ENCODE data around the gene HDAC5.
A peak's percentile ranks its signal among the peaks of the same experiment; 100 is the strongest.
"Not testable (repeated sequence)": the region's sequence is repeated elsewhere in the genome, so short reads cannot be mapped to it uniquely, and the experiment has no call there.

Gene HDAC5

DNA sequence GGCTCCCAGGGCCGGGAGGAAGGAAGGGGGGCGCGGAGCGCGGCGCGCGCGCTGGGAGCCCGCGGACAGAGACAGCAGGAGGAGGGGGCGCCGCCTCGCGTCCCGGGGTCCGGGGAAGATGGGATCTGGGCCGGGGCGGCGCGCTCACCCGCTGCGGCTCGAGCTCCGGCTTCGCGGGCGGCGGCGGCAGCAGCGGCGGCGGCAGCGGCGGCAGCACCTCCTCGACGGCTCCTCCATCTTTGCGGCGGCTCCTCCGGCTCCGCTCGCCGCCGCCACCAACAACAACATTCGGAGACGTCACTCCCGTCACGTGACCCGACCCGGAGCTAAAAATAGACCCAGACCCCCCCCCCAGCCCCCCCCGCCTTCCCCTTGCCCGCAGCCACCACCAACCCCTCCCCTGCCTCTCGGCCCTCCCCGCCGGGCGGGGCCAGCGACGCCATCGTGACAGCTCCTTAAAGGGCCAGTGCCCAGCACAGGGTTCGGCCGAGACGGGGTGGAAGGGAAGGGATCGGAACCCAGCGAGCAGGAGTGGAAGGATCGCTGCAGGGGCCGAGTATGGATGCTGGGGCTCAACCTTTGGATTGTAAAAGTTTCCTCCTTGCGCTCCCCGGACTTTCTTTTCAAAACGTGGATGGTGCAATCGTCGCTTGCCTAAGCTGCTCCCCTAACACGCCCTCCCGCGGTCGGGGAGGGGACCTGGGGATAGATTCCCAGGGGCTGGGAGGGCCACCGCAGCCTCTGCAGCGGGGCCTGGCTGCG is at the start of gene HDAC5:
TSS of gene HDAC5 (minus strand) at position 286 of the 762 bp plus-strand sequence. CDS start 6,126 bp downstream, outside the sequence.
- DNase-seq (ENCODE audit: low read depth in 4 of 4, low spot score in 1 of 4): peak; percentile 87 to 94 (median 90)

DNA sequence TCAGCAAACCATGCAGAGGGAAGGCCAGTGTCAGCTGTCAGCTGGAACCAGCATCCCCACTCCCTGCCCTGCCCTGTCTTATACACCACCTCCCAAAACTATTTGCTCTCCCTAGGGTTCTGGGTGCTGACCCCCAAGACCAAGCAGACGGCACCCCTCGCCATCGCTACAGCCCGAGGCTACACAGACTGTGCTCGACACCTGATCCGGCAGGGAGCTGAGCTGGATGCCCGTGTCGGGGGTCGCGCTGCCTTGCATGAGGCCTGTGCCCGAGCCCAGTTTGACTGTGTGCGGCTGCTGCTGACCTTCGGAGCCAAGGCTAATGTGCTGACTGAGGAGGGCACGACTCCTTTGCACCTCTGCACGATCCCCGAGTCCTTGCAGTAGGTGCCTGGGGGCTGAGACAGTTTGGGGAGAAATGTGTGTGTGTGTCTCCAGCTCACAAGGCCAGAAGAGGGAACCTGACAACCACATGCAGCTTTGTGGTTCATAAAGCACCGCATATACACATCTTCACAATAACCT is 48.6 kb upstream of the HDAC5 start:
- no peak for DNase-seq (ENCODE audit: low read depth in 4 of 4, low spot score in 1 of 4)

DNA sequence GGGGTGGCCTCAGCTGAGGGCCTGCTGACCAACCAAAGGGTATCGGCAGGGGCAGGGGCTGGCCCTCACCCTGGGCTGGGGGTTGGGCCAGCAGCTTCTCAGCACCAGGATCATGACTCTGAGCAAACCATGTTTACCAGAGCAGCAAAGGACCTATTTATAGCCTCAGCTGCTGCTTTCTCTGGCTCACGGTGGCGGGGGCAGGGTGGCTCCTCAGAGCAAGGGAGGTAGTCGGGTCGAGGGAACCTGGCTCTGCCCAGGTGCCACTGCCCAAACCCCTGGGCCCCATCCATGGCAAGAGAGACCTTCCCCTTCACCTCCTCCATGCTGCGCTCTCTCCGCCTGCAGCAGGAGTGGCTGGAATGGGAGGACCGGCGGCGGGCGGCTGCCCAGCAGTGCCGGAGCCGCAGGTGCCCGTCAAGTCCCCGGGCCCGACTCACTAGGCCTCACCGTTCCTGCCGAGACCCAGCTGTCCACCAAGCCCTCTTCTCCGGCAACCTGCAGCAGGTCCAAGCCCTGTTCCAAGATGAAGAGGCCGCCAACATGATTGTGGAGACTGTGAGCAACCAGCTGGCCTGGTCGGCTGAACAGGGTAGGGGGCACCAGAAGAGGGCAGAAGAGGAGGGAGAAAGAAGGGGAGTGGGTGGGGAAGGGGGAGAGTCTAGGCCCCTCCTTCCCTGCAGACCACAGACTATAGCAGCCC is 47.2 kb upstream of the HDAC5 start, which contains the start of gene ASB16:
TSS of gene ASB16 (plus strand) at position 206 of the 703 bp plus-strand sequence. CDS start at position 292, 86 bp downstream.
- DNase-seq (ENCODE audit: low read depth in 4 of 4, low spot score in 1 of 4): no peak

DNA sequence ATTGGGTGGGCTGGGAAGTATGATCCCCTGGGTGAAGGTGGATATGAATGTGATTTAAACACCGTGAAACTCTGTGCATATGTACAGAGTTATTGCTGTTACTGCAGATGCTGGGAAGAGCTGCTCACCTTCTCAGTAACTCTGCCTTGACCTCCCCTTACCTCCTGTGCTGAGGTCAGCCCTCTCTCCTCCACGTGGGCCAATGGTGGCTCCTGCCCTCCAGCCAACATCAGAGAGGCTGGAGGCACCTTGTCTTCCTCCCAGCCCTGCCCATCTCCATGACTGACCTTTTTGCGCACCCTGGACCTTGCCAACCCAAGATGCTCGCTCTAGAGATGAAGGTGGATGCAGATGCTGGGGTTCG is 46.7 kb upstream of the HDAC5 start:
- DNase-seq (ENCODE audit: low read depth in 4 of 4, low spot score in 1 of 4): no peak

DNA sequence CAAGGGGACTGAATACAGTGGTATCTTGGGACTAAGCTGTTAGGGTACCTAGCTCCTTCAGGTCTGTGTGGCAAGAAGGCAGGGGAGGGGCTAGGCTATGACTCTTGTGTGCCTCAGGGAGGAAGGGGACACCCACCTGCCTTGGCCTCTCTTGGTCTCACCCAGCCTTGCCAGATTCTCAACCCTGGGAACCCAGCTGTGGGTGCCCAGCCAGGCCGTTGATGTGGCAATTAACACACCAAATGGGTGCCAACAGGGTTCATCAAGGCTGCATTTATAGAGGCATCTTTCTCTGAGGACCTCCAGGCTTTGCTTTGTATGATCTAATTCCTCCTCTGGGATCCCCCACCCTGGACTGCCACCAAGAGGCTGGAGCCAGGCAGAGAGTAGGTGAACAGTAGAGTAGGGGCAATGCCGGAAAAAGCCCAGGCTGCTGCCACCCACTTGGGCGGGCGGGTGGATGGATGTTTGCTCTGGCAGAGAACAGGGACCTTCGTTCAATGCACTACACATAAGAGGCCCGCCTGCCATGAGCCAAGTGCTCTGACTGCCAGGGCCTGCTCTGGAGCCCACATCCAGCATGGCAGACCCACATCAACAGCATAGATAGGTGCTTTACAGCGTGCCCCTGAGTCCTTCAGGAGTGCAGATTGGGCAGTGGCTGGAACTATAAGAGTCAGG is 43.9 kb upstream of the HDAC5 start:
- no peak for DNase-seq (ENCODE audit: low read depth in 4 of 4, low spot score in 1 of 4)

DNA sequence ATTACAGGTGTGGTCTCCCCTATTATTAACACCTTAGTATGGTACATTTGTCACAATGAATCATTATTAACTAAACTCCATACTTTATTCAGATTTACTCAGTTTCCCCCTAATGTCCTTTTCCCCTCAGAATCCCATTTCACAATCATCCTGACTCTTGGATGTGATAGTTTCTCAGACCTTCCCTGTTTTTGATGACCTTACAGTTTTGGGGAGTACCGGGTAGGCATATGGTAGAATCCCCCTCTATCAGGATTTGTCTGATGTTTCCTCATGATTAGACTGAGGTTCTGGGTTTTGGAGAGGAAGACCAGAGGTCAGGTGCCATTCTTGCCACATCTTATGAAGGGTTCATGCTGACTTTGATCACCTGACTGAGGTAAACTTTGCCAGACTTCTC is 41.0 kb upstream of the HDAC5 start:
- no peak for DNase-seq (ENCODE audit: low read depth in 4 of 4, low spot score in 1 of 4)

DNA sequence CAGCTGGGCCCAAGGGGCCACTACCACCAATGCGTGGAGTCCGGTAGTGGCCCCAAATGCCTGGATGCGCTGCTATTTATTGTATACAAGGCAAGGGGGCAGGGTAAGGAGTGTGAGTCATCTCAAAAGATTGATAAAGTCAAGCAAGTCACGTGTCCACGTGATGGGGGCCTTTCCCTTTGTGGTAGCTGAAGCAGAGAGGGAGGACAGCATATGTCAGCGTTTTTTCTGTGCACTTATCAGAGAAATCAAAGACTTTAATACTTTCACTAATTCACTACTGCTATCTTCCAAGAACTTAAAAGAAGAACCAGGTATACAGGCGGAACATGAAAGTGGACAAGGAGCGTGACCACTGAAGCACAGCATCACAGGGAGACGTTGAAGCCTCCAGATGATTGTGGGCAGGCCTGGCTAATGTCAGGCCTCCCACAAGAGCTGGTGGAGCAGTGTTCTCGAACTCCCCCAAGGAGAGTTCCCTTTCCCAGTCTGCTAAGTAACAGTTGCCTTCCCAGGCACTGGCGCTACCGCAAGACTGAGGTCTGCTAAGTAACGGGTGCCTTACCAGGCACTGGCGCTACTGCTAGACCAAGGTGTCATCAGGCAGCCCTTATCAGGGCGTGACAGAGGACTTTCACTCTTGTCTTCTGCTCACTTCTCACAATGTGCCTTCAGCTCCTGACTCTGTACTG is 36.2 kb upstream of the HDAC5 start:
- DNase-seq (ENCODE audit: low read depth in 4 of 4, low spot score in 1 of 4): no peak

DNA sequence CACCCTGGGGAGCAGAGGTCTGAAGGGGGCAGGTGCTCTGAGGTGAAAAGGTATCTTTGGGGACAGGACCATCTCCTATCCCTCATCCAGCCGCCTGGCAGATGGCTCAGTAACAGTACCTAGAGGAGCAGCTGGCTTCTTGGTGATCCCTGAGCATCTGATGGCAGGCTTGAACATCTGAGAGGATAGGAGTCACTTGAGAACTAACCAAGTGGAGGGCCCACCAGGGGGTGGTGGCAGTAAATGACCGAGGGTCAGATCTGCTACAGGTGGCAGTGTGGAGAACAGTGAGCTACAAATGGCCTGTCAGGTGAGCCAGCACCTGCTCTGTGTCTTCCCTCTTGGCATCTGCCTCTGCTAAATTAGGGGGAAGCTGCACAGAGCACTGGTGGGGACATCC is 32.0 kb upstream of the HDAC5 start:
- DNase-seq (ENCODE audit: low read depth in 4 of 4, low spot score in 1 of 4): no peak

DNA sequence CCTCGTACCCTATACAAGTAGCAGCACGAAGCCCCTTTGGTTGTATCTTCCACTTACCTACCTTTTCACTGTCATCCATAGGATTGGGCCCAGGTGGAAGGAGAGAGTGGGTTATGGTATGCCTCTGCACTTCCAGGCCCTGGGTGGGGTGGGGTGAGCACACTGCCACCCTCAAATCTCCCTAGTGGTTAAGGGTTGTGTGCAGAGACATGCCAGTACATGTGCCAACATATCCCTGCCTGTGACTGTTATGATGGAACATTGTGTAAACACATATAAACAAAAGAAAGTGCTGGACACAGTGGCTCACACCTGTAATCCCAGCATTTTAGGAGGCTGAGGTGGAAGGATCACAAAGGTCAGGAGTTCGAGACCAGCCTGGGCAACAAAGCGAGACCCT is 29.4 kb upstream of the HDAC5 start:
- no peak for DNase-seq (ENCODE audit: low read depth in 4 of 4, low spot score in 1 of 4)

DNA sequence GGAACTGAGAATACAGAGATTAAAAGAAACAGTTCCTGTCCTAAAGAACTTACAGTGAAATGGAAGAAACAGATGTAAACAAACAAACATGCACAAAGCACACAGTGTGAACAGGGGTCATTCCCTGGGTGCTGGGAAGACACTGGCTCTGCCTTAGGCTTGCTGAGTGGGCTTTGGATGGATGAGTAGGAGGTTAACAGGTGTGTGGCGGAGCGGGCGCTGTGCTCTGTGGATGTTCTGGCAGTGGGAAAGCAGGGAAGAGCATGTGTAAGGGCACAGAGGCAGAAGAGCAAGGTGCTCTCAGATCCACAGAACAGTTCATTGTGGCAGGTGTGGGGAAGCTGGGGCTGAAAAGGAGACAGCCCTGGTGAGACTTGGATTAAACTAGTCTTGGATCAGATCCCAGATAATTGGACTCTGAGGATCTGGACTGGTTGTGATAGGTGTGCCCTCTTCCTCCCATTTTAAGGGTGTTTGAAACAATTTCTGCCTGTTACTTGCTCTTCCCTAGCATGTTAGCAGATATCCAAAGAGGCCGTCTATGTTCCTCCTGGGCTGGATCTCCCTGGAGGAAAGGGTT is 26.4 kb upstream of the HDAC5 start:
- no peak for DNase-seq (ENCODE audit: low read depth in 4 of 4, low spot score in 1 of 4)

DNA sequence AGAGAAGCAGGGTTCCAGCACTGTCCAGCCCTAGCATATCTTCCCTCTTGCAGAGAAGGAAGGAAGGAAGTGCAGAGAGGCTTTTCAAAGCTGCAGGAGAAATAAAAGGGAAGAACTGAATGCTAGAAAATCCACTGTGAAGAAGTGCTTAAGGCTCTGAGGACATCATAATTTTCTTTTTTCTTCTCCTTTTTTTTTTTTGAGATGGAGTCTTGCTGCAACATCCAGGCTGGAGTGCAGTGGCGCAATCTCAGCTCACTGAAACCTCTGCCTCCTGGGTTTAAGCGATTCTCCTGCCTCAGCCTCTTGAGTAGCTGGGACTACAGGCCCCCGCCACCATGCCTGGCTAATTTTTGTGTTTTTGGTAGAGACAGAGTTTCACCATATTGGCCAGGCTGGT is 25.6 kb upstream of the HDAC5 start:
- DNase-seq (ENCODE audit: low read depth in 4 of 4, low spot score in 1 of 4): not testable (repeated sequence)

DNA sequence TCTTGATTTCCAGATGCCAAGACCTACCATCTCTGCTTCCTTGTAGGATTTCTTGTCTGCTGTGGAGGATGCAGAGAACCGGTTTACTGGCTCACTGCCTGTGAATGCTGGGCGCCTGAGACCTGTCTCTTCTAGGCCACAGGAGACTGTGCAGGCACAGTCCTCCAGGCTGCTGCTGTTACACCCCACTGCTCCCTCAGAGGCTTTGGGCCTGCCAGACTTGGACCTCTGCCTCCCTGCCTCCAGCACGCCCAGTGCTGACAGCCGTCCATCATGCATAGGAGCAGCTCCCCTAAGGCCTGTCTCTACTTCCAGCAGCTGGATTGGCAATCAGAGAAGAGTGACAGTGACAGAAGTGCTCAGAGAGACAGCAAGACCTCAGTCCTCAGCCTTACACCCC is 24.4 kb upstream of the HDAC5 start:
- no peak for DNase-seq (ENCODE audit: low read depth in 4 of 4, low spot score in 1 of 4)

DNA sequence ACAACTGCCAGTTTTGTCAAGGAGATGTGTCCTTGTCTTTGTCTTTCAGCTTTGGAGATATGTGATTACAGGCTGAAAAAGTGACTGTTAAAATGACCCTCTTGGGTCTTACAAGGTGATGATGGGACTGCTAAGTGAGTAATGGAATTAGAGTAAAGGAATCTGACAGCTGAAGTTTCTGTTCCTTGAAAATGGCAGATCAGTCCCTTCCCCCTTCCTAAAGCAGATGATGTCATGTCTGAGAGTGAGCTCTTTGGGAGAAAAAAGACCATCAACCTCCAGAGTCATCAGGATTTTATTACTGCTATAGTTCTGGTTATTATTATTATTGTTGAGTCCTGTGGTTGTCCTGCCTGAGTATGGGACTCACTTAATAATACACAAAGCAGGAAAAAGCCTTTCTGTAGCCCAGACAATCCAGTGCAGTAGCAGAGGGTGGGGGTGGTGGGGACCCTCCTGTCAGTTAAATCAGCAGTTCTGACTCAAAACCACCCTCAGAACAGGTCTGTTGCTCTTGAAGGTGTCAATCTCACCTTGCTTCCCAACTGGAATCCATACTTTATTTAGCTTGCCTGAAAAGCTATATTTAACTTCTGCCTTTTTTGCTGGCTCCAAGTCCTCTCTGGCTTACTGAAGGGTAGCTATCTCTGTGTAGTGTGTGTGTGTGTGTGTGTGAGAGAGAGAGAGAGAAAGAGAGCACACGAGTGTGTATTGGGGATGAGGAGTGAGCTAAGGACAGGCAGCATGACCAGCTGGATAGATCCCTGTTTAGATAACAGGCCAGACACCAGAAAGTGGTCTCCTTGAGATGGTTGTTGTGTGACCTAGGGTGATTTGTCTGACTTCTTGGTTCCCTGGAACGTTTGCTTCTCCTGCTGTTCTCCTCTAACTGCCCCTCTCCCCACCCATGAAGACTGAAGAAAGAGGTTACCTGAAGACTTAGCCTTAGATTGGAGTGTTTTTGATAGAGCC is 23.2 kb upstream of the HDAC5 start:
- DNase-seq (ENCODE audit: low read depth in 4 of 4, low spot score in 1 of 4): no peak

DNA sequence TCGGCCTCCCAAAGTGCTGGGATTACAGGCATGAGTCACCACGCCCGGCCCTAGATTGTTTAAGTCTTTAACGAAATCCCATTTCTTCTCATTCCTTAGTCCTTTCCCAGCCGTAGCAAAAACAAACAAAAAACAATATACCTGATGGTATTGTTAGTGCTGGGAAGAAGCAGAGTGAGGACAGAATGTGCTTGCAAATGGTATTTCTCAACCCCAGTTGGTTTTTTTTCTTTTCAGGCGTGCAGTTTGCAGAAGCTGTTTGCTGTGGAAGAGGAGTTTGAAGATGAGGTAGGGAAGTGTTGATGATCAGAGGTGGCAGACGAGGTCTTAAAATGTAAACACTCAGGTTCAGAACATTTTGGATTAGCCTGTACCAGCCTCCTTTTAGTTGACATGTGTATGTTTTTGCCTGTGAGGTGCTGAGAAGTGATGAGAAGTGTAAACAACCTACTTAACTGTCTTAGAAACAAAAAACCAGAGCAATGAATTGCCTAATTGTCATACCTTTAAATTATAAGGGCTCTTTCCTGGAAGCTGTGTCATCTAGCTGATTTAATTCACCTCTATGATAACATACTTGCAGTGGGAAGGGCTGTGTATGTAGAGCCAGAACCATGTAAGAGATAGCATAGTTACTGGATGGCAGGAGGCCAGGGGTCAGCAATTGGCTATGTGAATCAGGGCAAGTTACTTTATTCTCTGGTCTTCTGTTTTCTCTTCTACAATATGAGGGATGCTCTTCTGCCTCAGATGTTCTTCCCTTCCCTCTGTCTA is 21.7 kb upstream of the HDAC5 start:
- DNase-seq (ENCODE audit: low read depth in 4 of 4, low spot score in 1 of 4): no peak

DNA sequence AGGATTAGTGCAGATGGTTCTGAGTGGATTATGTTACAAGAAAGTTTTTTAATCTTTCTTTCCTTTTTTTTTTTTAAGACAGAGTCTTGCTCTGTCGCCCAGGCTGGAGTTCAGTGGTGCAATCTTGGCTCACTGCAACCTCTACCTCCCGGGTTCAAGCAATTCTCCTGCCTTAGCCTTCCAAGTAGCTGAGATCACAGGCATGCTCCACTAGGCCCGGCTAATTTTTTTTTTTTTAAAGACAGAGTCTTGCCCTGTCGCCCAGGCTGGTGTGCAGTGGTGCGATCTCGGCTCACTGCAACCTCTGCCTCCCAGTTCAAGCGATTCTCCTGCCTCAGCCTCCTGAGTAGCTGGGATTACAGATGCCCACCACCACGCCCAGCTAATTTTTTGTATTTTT is 20.5 kb upstream of the HDAC5 start:
- DNase-seq (ENCODE audit: low read depth in 4 of 4, low spot score in 1 of 4): not testable (repeated sequence)

DNA sequence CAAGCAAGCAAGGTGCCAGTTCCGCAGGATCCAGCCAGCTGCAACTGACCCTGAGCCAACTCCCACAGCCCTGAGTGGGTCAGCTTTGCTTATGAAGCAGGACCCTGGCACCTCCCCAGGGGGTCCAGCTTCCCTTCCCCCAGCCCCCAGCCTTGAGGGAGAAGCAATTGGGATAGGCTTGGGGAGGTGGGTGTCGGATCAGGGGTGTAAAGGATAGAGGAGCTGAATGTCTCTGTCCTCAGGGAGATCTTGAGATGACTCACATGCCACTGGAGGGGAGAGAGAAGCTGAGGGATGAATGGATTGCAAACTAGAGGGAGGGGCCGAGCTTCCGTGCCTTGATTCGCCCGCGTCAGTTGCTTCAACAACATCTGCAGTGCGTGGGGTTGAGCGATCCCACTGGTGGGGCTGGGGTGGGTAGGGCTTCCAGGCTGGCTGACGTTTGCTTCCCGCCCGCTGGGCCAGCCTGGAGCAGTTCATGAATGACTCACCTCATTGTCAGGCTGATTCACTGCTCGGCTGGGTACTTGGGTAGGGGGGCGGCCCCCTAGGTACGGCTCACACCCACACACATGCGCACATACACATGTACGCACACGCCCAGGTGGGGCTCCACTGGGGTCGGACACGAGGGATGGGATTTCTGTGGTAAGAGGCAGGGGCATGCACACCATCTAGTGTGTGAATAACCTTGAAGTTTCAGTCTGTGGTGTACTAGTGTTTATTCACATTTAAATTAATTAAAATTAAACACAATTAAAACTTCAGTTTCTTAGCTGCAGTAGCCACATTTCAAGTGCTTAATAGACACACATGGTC is 14.7 kb upstream of the HDAC5 start:
- peak; percentile 43 to 71 (median 56) for DNase-seq (ENCODE audit: low read depth in 4 of 4, low spot score in 1 of 4)

DNA sequence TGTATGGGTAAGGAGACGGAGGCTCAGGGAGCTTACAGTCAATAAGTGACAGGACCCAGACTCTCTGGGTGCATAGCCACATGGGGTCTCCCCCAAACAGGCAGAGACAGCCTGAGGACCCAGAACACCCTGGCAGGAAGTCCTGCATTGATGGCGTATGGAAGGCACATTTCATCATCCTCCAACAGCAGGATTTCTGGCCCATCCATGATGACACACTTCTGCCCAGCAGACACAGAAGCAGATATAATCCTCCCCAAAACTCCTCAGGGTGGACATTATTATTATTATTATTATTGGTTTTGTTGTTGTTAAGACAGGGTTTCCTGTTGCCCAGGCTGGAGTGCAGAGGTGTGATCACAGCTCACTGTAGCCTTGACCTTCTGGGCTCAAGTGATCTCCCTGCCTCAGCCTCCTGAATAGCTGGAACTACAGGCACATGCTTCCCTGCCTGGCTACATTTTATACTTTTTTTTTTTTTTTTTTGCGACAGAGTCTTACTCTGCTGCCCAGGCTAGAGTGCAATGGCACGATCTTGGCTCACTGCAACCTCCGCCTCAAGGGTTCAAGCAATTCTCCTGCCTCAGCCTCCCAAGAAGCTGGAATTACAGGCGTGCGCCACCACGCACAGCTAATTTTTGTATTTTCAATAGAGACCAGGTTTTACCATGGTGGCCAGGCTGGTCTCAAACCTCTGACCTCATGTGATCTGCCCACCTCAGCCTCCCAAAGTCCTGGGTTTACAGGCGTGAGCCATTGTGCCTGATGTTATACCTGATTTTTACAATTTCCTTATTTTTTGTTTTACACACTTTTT is 11.5 kb upstream of the HDAC5 start:
- DNase-seq (ENCODE audit: low read depth in 4 of 4, low spot score in 1 of 4): no peak

Data from stimulated activated CD4-positive, alpha-beta T cell treated with anti-CD3 and anti-CD28 coated beads, Interleukin-1b, Interleukin-23, amount 100 ng/mL, for 24 hours (primary cell).